ENCODE measurements around the gene NFE2.
"Not testable (repeated sequence)": the region's sequence is repeated elsewhere in the genome, so short reads cannot be mapped to it uniquely, and the experiment has no call there.

The NFE2 gene

GRCh38 chr12:54300732-54301427, at the start of gene NFE2:
NFE2 (minus strand) TSS chr12:54301015; CDS start chr12:54295248, 5,767 bp downstream.
- DNase-seq = peak in 3 of 6 experiments; percentile 7 to 17 (median 12)

DNA sequence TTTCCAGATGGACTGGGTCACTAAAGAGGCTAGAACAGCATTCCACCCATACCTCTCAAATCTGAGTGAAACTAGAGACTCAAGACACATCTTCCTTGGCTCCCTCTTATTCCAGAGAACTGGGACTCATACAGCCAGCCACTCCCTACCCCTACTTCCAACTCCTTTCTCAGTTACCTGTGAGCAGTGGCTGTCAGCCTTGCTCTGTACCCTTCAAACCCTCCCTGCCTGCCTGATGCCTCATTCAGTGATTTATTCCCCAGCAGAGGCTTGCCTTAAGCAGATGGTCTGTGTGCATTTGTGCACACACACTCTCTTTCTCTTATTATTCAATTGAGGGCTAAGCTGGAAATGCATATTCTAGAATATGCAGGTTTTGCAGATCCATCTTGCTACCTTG, 48.9 kb upstream of the NFE2 start:
- no peak for DNase-seq

GRCh38 chr12:54349036-54349435, 48.2 kb upstream of the NFE2 start:
- DNase-seq = no peak

- no peak for DNase-seq
Observed at GRCh38 chr12:54341378-54342300, 40.8 kb upstream of the NFE2 start.

DNA sequence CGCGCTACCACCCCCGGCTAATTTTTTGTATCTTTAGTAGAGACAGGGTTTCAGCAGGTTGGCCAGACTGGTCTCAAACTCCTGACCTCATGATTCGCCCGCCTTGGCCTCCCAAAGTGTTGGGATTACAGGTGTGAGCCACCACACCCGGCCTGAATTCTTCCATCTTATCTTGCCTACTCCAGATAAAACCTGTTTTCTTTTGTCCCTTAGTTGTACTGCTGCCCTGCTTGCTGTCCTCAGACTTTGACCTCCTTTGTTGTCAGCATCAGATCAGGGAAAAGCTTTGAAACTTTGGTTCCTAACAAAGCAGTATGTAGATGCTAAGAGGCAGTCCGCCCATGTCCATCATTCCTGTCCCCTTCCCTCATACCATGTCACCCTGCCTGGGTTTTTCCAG, 40.0 kb upstream of the NFE2 start:
- DNase-seq = no peak

GRCh38 chr12:54338698-54339296, 38.0 kb upstream of the NFE2 start:
- no peak for DNase-seq

- no peak for DNase-seq
Observed at GRCh38 chr12:54337854-54338650, 37.2 kb upstream of the NFE2 start.

- DNase-seq = no peak
Observed at GRCh38 chr12:54337280-54337842, 36.5 kb upstream of the NFE2 start.

DNA sequence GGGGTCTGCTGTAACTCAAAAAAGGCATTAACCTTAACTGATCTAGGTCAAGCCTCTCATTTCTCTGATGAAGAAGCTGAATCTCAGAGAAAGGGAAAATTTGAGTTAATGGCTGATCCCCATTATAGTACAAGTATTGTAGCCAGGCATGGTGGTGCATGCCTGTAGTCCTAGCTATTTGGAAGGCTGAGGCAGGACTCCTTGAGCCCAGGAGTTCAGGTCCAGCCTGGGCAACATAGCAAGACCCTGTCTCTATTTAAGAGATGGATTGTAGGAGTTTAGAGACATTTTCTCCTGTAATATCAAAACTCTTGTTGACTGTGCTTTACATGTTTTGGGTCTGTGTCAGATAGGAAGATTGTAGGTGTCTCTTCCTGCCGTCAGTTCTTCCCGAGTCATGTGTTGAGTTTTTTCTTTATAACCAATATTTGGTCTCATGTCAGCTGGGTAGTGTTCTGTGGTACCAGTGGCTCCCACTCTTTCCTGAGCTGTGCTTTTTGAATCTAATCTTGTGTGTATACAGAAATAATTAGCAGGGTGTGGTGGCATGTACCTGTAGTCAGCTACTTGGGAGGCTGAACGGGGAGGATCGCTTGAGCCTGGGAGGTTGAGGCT, 32.7 kb upstream of the NFE2 start:
- DNase-seq = no peak

DNA sequence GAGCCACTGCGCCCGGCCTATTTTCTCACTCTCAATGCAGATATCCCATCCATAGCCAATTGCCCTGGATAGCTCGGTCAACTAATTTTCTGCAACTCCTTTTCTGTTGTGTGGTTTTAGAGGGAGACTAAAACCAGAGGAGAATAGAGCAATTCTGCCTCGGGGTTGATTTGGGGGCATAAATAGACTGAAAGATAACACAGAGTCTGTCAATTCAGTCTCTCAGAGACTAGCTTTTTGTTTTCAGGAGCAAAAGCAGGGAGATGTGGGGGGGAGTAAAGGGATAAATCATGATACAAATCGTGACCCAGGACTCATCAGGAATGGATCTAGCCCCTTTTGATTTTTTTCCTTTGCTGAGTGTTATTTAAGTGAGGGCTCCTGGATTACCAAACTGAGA, 30.6 kb upstream of the NFE2 start:
- no peak for DNase-seq

DNA sequence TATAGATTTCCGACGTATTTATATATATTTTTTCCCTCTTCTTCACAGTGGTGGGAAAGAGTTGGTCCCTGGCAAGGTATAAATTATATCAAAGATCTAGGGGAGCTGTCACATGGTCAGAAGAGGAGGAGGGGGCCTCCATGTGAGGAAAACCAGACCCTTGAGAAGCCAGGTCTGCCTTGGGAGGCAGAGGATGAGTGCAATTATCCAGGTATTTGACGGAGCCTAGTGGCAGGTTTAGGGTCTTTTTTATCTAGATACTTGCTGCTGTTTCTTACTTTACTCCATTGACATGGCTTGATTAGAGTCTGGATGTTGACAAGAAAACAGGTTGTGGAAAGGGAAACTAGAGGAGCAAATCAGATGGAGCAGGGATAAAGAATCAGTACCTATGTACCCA, 29.6 kb upstream of the NFE2 start:
- DNase-seq = no peak

DNA sequence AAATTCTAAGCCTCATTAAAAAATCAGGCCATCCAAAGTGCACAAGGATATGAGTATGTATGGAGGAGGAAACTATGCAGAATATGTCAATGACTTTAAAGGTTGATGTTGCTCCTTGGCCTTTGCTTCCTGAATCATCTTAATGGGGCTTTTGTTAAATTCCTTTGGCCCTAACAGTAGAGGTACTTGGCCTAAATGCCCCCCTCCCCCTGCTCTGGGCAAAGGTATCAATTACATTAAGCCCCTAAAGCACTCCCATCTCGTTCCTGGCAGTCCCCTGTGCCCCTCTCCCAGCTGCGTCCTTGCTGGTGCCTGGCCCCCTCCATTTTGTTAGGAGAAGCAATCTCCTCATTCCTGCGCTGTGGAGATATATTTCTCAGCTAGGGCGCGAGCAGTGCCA, 28.9 kb upstream of the NFE2 start:
- no peak for DNase-seq

- no peak for DNase-seq
Observed at GRCh38 chr12:54328595-54329337, 28.0 kb upstream of the NFE2 start.

GRCh38 chr12:54325442-54326109, 24.8 kb upstream of the NFE2 start:
- DNase-seq = not testable (repeated sequence)

GRCh38 chr12:54324617-54325441, 24.0 kb upstream of the NFE2 start, which contains the start of gene COPZ1:
COPZ1 (plus strand) TSS chr12:54325131; CDS start chr12:54325164, 33 bp downstream.
- DNase-seq = peak; percentile 90 to 97 (median 94)

DNA sequence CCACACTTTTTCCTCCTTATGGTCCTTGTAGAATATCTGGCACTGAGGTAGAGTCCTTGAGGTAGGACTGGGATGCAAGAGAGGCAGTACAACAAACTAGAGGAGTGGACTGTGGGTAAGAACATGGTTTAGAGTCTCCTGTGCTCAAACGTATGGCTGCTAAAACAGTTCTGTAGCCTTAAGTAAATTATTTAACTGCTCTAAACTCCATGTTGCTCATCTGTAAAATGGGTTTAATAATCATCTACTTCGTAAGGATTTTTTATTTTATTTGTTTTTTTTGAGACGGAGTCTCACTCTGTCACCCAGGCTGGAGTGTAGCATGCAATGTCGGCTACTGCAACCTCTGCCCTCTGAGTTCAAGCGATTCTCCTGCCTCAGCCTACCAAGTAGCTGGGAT, 20.5 kb upstream of the NFE2 start:
- DNase-seq = no peak

DNA sequence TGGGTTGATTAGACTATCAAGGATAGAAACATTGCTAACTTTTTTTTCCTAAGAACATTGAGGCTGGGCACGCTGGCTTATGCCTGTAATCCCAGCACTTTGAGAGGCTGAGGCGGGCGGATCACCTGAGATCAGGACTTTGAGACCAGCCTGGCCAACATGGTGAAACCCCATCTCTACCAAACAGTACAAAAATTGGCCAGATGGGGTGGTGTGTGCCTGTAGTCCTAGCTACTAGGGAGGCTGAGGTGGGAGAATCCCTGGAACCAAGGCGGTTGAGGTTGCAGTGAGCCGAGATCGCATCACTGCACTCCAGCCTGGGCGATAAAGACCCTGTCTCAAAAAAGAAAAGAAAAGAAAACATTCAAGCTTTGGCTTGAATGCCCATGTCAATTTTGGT, 11.5 kb upstream of the NFE2 start:
- DNase-seq = not testable (repeated sequence)

DNA sequence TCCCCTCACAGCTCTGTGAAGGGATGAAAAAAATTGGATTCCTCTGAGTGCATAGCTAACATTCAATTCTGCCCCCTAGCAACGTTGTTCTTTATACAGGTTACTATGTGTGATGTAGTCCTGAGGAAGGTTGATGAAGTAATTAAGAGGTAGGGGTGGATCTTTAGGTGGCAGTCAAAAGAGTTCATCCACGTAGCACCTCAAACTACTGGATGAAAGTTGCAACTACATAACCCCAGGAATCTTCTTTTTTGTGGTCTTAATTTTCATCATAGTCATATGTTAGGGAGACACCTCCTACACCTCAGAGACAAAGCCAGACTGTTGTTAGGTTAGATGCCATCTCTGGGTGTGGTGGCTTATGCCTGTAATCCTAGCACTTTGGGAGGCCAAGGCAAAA, 10.2 kb upstream of the NFE2 start:
- DNase-seq = no peak

DNA sequence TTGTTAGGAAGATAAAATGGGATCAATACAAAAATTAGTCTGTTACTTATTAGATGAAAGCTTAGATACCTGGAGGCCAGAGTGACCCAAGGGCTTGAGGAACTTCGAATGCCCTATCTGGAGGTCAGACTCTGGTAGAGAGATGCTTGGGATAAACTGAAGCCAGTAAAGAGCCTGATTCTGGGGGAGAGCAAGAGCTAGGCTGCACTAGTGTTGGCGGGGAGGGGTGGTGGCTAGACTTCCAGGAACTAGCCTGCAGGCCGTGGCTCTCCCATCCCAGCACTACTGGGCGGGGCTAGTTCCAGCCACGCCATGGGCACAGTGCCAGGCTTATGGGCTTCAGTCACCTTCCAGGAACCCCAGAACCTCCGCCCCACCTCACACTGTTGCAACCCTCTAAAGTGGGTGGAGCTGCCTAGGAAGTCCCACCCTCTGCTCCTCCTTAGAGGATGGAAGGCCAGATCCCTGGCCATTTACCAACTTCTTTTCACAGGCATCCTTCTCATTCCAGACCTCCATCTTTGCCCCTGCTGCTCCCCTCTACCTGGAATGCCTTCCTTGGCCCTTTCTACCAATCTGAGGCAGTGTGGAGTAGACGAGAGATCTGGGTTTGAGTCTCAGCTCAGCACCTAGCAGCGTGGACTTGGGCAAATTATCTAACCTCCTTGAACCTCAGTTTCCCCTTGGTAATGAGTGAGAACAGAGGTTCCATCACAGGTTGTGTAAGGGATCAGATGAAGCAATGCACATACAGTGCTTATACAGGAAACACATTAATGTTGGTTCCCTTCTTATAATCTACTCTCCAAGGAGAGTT, 6.3 kb upstream of the NFE2 start:
- no peak for DNase-seq

Measured in stimulated activated naive CD4-positive, alpha-beta T cell (primary cell).